HepG2 (cell line): ENCODE results near the gene GLI3. TPM values are rescaled to one million over a fixed set of nuclear protein-coding genes. Genes with fewer than 3 reads are reported as not detected.

Experiments
- ATAC-seq: fragments of 200-7000 bp; cut with Tn5 transposase; 3 replicates; pipeline ENCODE4 v1.9.1; 2020; ENCODE audit warnings: mild to moderate bottlenecking, moderate library complexity
- BruUV-seq: library from RNA; stranded (reverse); fragments of 400-500 nt; replicated peaks from 2 replicates; lab custom pipeline; 2021; lab: Mats Ljungman, UMichigan
- CTCF ChIA-PET: fragments of 300-600 bp; formaldehyde crosslinking; extraction: SDS; loops from one replicate; lab custom pipeline; 2021; ENCODE audit warnings: low total read pairs, inconsistent platforms, low intra/inter-chr PET ratio; lab: Yijun Ruan, JAX
- POLR2A ChIA-PET: fragments of 350-600 bp; sonication (Branson Sonifier 250); formaldehyde crosslinking; loops from one replicate; lab custom pipeline; 2020; ENCODE audit warnings: antibody characterized with exemption, inconsistent platforms; lab: Yijun Ruan, JAX
- DNase-seq: peaks from one replicate; pipeline ENCODE4 v3.0.0-alpha.2; 2015; ENCODE audit warnings: low spot score
- FAIRE-seq: peaks from 3 replicates; lab custom pipeline; 2011; peaks lifted over from hg19 to GRCh38; lab: Jason Lieb, UNC
- H2AFZ ChIP-seq: one replicate; pipeline ENCODE4 v1.6.1; 2011; ENCODE audit warnings: low read length, inconsistent platforms
- H3K27ac ChIP-seq: fragments of 300-600 bp; 3 replicates; pipeline ENCODE4 v1.8.0; 2011; ENCODE audit warnings: mixed run types, mild to moderate bottlenecking, mixed read lengths, low read length, inconsistent platforms; ENCODE audit not compliant: insufficient read depth; ENCODE audit errors: extremely low read length
- H3K27me3 ChIP-seq, 2 experiments: fragments of 200-600 bp in 1 of 2; 2 replicates in 1 of 2; 3 replicates in 1 of 2; pipeline versions ENCODE4 v1.6.0 to v1.8.0; 2011; ENCODE audit warnings: low read length in 2 of 2, mild to moderate bottlenecking in 2 of 2, moderate library complexity in 2 of 2, inconsistent platforms in 1 of 2; ENCODE audit not compliant: insufficient read depth in 2 of 2, control insufficient read depth in 1 of 2
- H3K36me3 ChIP-seq, 2 experiments: fragments of 200-600 bp in 1 of 2; replicated peaks in 1 of 2; 2 replicates in 1 of 2; 3 replicates in 1 of 2; pipeline versions ENCODE4 v1.5.1 to v1.8.0; 2011; ENCODE audit warnings: low read length in 2 of 2, inconsistent platforms in 1 of 2; ENCODE audit not compliant: insufficient read depth in 2 of 2, control insufficient read depth in 1 of 2
- H3K4me1 ChIP-seq: 2 replicates; pipeline ENCODE4 v1.5.1; 2012; ENCODE audit warnings: low read length, inconsistent platforms; ENCODE audit not compliant: insufficient read depth
- H3K4me2 ChIP-seq: 2 replicates; pipeline ENCODE4 v1.6.0; 2011; ENCODE audit warnings: low read depth, low read length, inconsistent platforms
- H3K4me3 ChIP-seq, 3 experiments: fragments of 200-600 bp in 1 of 3; sonication (generic), shearing (Covaris generic) in 1 of 3; replicated peaks in 1 of 3; 2 replicates each; pipeline ENCODE4 v1.5.1; 2011 to 2016; ENCODE audit warnings: low read length in 3 of 3, inconsistent platforms in 2 of 3, low read depth in 2 of 3, mild to moderate bottlenecking in 2 of 3, control low read depth in 1 of 3, mixed read lengths in 1 of 3; ENCODE audit not compliant: insufficient read depth in 1 of 3
- H3K79me2 ChIP-seq: one replicate; pipeline ENCODE4 v1.6.1; 2011; ENCODE audit warnings: low read length, inconsistent platforms; ENCODE audit not compliant: insufficient read depth
- H3K9ac ChIP-seq: 2 replicates; pipeline ENCODE4 v1.6.0; 2011; ENCODE audit warnings: mild to moderate bottlenecking, low read depth, low read length, inconsistent platforms; ENCODE audit not compliant: insufficient read depth
- H3K9me3 ChIP-seq: 2 replicates; pipeline ENCODE4 v1.5.1; 2012; ENCODE audit warnings: mild to moderate bottlenecking, low read length
- H4K20me1 ChIP-seq: 2 replicates; pipeline ENCODE4 v1.6.0; 2011; ENCODE audit warnings: inconsistent platforms, mild to moderate bottlenecking, low read length, moderate library complexity; ENCODE audit not compliant: insufficient read depth
- AKNA ChIP-seq: sonication (generic); formaldehyde crosslinking; IDR thresholded peaks from 2 replicates; pipeline ENCODE4 v1.4.0; 2020; ENCODE audit warnings: missing genetic modification reagents, borderline replicate concordance
- ARID5B ChIP-seq: IDR thresholded peaks from 2 replicates; pipeline ENCODE4 v1.4.0; 2020; ENCODE audit warnings: mild to moderate bottlenecking, missing genetic modification reagents
- GMEB1 ChIP-seq: sonication (generic); formaldehyde crosslinking; IDR thresholded peaks from 2 replicates; pipeline ENCODE4 v1.5.1; 2020; ENCODE audit warnings: missing genetic modification reagents, mild to moderate bottlenecking, borderline replicate concordance
- HES4 ChIP-seq: sonication (generic); formaldehyde crosslinking; IDR thresholded peaks from 2 replicates; pipeline ENCODE4 v1.9.0; 2021; ENCODE audit warnings: mild to moderate bottlenecking, missing genetic modification reagents, borderline replicate concordance
- YEATS4 ChIP-seq: sonication (generic); formaldehyde crosslinking; IDR thresholded peaks from 2 replicates; pipeline ENCODE4 v1.4.0; 2020; ENCODE audit warnings: missing genetic modification reagents, borderline replicate concordance
- ZNF263 ChIP-seq: sonication (generic); formaldehyde crosslinking; IDR thresholded peaks from 2 replicates; pipeline ENCODE4 v1.4.0; 2020; ENCODE audit warnings: missing genetic modification reagents
- ZNF496 ChIP-seq: sonication (generic); formaldehyde crosslinking; IDR thresholded peaks from 2 replicates; pipeline ENCODE4 v1.8.1; 2023; ENCODE audit warnings: mild to moderate bottlenecking, moderate library complexity, missing genetic modification reagents; ENCODE audit not compliant: insufficient replicate concordance
- WGBS: methylation state at CpG from one replicate; pipeline ENCODE4 v1.1.6; 2017; ENCODE audit warnings: low lambda C conversion rate; 5-methylcytosine and 5-hydroxymethylcytosine counted together
- in situ Hi-C: cut with HindIII; loops from 2 replicates; pipeline ENCODE4 v1.10.0; 2017; ENCODE audit warnings: low pct_unique_long_range_greater_than_20kb; ENCODE audit not compliant: extremely low pct_ligation_motif_present
- intact Hi-C: fragments of 100-400 bp; cut with micrococcal nuclease; formaldehyde crosslinking; loops from one replicate; pipeline ENCODE4 v1.10.0; 2022; ENCODE audit not compliant: unreplicated experiment
- polyA plus RNA-seq, 8 experiments: library from polyadenylated mRNA; depleted of rRNA in 3 of 8; stranded (reverse) in 7 of 8; unstranded in 1 of 8; fragments of >200 nt; fragmentation: Illumina TruSeq in 4 of 8; extraction: Trizol in 4 of 8; gene quantifications; 2 replicates each; pipeline versions ENCODE4 v1.2.1 to v1.2.3, GENCODE V29; 2011 to 2016; ENCODE audit warnings: low read depth in 4 of 8, missing spikeins in 1 of 8, mixed read lengths in 1 of 8; ENCODE audit not compliant: insufficient read depth in 1 of 8
- total RNA-seq, 5 experiments: library from RNA; depleted of rRNA; stranded (reverse); fragments of >200 nt; fragmentation: Illumina TruSeq; extraction: Trizol; gene quantifications; 2 replicates each; pipeline ENCODE4 v1.2.3, GENCODE V29; 2016; ENCODE audit warnings: low read depth in 1 of 5

The GLI3 gene
- total and polyA plus RNA-seq, 2 of the 13 experiments (the other 11 are each of a cell fraction or from before 2014, with no cell fraction given), result not detected

GRCh38 chr7:42283553-42283952, 46.5 kb upstream of the GLI3 start:
- ChIA-PET POLR2A (no interaction called here), CTCF (no interaction called here)
- Histone ChIP-seq H4K20me1 (no peaks in the 10 kb centered on the region), H3K4me2 (no peak overlapping the region), H3K9me3 (no peaks in the 10 kb centered on the region), H3K27me3 (no peaks in the 10 kb centered on the region; a peak in 1 of 5 replicates), H3K9ac (no peak overlapping the region), H3K79me2 (no peaks in the 10 kb centered on the region), H3K36me3 (no peaks in the 10 kb centered on the region), H3K27ac (no peak overlapping the region), H3K4me3 (no peak overlapping the region), H2AFZ (no peak overlapping the region), H3K4me1 (no peaks in the 10 kb centered on the region)
- in situ Hi-C loops, result no loop called here
- intact Hi-C loops, result no loop called here
- 0% methylated on average over 2 of the region's 2 CpGs for WGBS
- ATAC-seq (no peak), DNase-seq (no peak), FAIRE-seq (no peak)
- no TSS peak for BruUV-seq
- TF ChIP-seq HES4 (CRISPR knock-in tag), result no peak
- no peak for TF ChIP-seq GMEB1 (CRISPR knock-in tag)
- TF ChIP-seq AKNA (CRISPR knock-in tag), result no peak
- no peak for TF ChIP-seq YEATS4 (CRISPR knock-in tag)
- TF ChIP-seq ZNF263, result no peak
- no peak for TF ChIP-seq ZNF496 (CRISPR knock-in tag)
- no peak for TF ChIP-seq ARID5B (CRISPR knock-in tag)
